ENCODE measurements around the gene ABHD1. TPM values are rescaled to one million over a fixed set of nuclear protein-coding genes. Genes with fewer than 3 reads are reported as not detected.

ABHD1 gene
- total RNA-seq, 3 donors from 2014 or later, result 0.29 to 0.80 TPM; not detected in 1

DNA sequence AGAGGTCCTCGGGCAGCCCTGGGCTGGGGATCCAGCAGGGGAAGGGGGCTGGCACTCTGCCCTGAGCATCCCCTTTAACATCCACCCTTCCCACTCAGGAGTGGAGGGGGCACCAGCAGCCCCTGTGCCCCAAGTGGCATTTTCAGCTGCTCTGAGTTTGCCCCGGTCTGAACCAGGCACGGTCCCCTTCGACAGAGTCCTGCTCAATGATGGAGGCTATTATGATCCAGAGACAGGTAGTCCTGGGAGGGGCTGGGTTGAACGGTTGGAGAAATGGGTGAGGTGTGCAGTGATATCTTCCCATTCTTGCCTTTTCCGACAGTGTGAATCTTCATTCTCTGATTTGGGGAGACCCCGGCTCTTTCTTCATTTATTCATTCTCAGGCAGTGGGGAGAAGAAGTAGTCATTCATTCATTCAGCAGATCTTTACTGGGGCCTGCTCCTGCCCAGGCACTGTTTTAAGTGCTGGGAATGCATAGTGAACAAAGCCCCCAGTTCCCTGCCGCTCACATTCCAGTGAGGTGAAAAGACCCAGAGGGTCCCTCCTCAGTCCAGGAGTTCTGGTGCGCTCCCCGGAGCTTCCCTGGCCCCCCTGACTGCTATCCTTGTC is 38.4 kb upstream of the ABHD1 start:
- intact Hi-C loops (cut with DNase I; ENCODE audit: low total_unique reads), result no loop called here
- TF ChIP-seq, protein P1, sequence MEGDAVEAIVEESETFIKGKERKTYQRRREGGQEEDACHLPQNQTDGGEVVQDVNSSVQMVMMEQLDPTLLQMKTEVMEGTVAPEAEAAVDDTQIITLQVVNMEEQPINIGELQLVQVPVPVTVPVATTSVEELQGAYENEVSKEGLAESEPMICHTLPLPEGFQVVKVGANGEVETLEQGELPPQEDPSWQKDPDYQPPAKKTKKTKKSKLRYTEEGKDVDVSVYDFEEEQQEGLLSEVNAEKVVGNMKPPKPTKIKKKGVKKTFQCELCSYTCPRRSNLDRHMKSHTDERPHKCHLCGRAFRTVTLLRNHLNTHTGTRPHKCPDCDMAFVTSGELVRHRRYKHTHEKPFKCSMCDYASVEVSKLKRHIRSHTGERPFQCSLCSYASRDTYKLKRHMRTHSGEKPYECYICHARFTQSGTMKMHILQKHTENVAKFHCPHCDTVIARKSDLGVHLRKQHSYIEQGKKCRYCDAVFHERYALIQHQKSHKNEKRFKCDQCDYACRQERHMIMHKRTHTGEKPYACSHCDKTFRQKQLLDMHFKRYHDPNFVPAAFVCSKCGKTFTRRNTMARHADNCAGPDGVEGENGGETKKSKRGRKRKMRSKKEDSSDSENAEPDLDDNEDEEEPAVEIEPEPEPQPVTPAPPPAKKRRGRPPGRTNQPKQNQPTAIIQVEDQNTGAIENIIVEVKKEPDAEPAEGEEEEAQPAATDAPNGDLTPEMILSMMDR (IDR thresholded peaks at IDR 0.05), result no peak
- TF ChIP-seq POLR2AphosphoS5 (IDR thresholded peaks at IDR 0.05) (no peak), POLR2A (IDR thresholded peaks at IDR 0.05) (no peak)
- H3K36me3 ChIP-seq, result no peaks in the 10 kb centered on the region
- H3K27me3 ChIP-seq, result no peaks in the 10 kb centered on the region
- H3K4me3 ChIP-seq, result peak overlapping the region; percentile 68 to 75 (median 74)
- DNase-seq (ENCODE audit: low spot score in 2 of 2), result no peak
- H3K4me1 ChIP-seq, result peaks cover 0 to 18% of the 10 kb centered on the region in 2 donors
- no peaks in the 10 kb centered on the region for H3K9me3 ChIP-seq
- H3K27ac ChIP-seq, result peak overlapping the region; percentile 74 to 89

DNA sequence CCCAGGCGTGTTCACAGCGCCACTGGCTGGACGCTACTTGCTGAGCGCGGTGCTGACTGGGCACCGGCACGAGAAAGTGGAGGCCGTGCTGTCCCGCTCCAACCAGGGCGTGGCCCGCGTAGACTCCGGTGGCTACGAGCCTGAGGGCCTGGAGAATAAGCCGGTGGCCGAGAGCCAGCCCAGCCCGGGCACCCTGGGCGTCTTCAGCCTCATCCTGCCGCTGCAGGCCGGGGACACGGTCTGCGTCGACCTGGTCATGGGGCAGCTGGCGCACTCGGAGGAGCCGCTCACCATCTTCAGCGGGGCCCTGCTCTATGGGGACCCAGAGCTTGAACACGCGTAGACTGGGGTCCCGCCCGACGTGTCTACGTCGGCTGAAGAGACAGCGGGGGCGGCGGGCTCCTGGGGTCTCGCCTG is 37.9 kb upstream of the ABHD1 start:
- no peaks in the 10 kb centered on the region for H3K27me3 ChIP-seq
- TF ChIP-seq, protein P1 (IDR thresholded peaks at IDR 0.05), result no peak
- TF ChIP-seq POLR2AphosphoS5 (IDR thresholded peaks at IDR 0.05), result peak in 2 of 3 donors; percentile 28 to 47
- TF ChIP-seq POLR2A (IDR thresholded peaks at IDR 0.05), result no peak
- peak; percentile 47 to 63 for DNase-seq (ENCODE audit: low spot score in 2 of 2)
- peak overlapping the region; percentile 74 to 89 for H3K27ac ChIP-seq
- H3K4me1 ChIP-seq, result peaks cover 0 to 18% of the 10 kb centered on the region in 2 donors
- H3K36me3 ChIP-seq, result no peaks in the 10 kb centered on the region
- intact Hi-C loops (cut with DNase I; ENCODE audit: low total_unique reads), result no loop called here
- peak overlapping the region; percentile 68 to 75 (median 74) for H3K4me3 ChIP-seq
- H3K9me3 ChIP-seq, result no peaks in the 10 kb centered on the region

DNA sequence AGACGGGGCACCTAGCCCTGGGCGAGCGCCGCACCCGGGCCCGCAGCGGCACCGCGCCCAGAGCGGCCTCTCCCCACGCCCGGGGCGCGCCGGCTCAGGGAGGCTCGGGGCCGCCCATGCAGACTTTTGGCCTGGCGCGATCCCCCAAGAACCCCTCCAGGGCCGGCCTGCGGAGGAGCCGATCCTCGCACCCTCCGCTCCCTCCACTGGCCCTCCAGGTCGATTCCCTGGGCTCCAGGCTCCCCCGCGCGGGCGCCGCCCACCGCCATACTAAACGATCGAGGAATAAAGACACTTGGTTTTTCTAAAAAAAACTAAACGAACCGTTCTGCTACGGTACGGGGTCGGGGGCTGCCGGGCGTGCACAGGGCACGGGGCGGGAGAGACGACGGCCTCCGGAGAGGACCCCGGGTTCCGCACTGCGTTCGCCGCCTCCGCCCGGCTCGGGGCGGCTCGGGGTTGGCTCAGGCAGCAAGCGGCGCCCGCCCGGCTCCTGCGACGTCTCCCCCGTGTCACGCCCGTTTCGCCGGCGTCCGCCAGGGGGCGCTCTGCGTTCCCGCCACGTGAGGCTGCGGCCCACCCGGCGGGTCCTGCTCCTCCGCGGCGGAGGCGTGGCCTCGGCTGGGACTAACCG is 37.4 kb upstream of the ABHD1 start:
- Histone ChIP-seq H3K4me1 (peaks cover 0 to 18% of the 10 kb centered on the region in 2 donors), H3K27ac (peak overlapping the region; percentile 74 to 89), H3K36me3 (no peaks in the 10 kb centered on the region), H3K4me3 (peak overlapping the region; percentile 68 to 75 (median 74)), H3K9me3 (no peaks in the 10 kb centered on the region), H3K27me3 (no peaks in the 10 kb centered on the region)
- TF ChIP-seq, protein P1 (IDR thresholded peaks at IDR 0.05), result peak; percentile 65 to 90 (median 89)
- peak; percentile 34 for TF ChIP-seq POLR2A (IDR thresholded peaks at IDR 0.05)
- peak; percentile 54 to 77 (median 66) for TF ChIP-seq POLR2AphosphoS5 (IDR thresholded peaks at IDR 0.05)
- DNase-seq (ENCODE audit: low spot score in 2 of 2), result peak; percentile 94 to 95
- intact Hi-C loops (cut with DNase I; ENCODE audit: low total_unique reads), result no loop called here

DNA sequence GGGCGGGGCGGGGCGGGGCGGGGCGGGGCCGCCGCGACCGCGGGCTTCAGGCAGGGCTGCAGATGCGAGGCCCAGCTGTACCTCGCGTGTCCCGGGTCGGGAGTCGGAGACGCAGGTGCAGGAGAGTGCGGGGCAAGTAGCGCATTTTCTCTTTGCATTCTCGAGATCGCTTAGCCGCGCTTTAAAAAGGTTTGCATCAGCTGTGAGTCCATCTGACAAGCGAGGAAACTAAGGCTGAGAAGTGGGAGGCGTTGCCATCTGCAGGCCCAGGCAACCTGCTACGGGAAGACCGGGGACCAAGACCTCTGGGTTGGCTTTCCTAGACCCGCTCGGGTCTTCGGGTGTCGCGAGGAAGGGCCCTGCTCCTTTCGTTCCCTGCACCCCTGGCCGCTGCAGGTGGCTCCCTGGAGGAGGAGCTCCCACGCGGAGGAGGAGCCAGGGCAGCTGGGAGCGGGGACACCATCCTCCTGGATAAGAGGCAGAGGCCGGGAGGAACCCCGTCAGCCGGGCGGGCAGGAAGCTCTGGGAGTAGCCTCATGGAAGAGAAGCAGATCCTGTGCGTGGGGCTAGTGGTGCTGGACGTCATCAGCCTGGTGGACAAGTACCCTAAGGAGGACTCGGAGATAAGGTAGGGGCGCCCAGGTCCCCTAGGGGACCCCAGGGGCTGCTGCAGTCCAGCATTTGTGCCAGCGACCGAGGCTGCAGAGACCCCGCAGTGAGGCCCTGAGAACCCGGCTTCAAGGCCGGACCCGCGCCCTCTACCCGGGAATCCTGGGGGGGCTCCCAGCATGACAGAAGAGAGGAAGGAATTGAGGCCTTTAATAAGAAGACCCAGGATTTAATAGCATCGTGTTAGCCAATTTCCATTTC is 36.7 kb upstream of the ABHD1 start, which contains the start of gene KHK:
Gene KHK, plus strand, starts transcription at position 49 of the 870 bp plus-strand sequence. Its CDS starts 488 bp downstream, at position 537.
- H3K4me3 ChIP-seq, result peak within 1 kb of the TSS; percentile 68 to 75 (median 74)
- TF ChIP-seq, protein P1 (IDR thresholded peaks at IDR 0.05), result no peak
- TF ChIP-seq POLR2AphosphoS5 (IDR thresholded peaks at IDR 0.05), result no peak
- no peak for TF ChIP-seq POLR2A (IDR thresholded peaks at IDR 0.05)
- H3K9me3 ChIP-seq, result no peaks in the 10 kb centered on the region
- H3K36me3 ChIP-seq, result no peaks in the 10 kb centered on the region
- DNase-seq (ENCODE audit: low spot score in 2 of 2), result peak; percentile 45 to 61
- peaks cover 0 to 11% of the 10 kb centered on the region in 2 donors for H3K4me1 ChIP-seq
- intact Hi-C loops (cut with DNase I; ENCODE audit: low total_unique reads), result no loop called here
- no peaks in the 10 kb centered on the region for H3K27me3 ChIP-seq
- H3K27ac ChIP-seq, result peak within 1 kb of the TSS; percentile 74 to 89

All from breast epithelium (tissue), 4 donors.